NK-92 (cell line): ENCODE measurements around the gene CPVL.

Source experiments
- DNase-seq: peaks from one replicate; lab custom pipeline; 2025; ENCODE audit not compliant: unreplicated experiment; lab: John Stamatoyannopoulos, UW

Gene CPVL

GRCh38 chr7:29053105-29053872, 93.0 kb downstream of the CPVL start:
- DNase-seq = no peak

- DNase-seq = no peak
Observed at GRCh38 chr7:29046978-29047377, 99.4 kb downstream of the CPVL start.

- DNase-seq = no peak
Observed at GRCh38 chr7:29045258-29046086, 100.9 kb downstream of the CPVL start.

- no peak for DNase-seq
Observed at GRCh38 chr7:29044554-29044953, 101.8 kb downstream of the CPVL start.

GRCh38 chr7:29043576-29043975, 102.8 kb downstream of the CPVL start:
- no peak for DNase-seq

- DNase-seq = no peak
Observed at GRCh38 chr7:29042824-29043231, 103.5 kb downstream of the CPVL start.

GRCh38 chr7:29041991-29042390, 104.3 kb downstream of the CPVL start:
- DNase-seq = no peak

- DNase-seq = no peak
Observed at GRCh38 chr7:29040579-29040925, 105.8 kb downstream of the CPVL start.

GRCh38 chr7:29039821-29040578, 106.3 kb downstream of the CPVL start:
- DNase-seq = no peak

- DNase-seq = no peak
Observed at GRCh38 chr7:29038463-29038862, 107.9 kb downstream of the CPVL start.

GRCh38 chr7:29035044-29035740, 111.1 kb downstream of the CPVL start:
- no peak for DNase-seq

GRCh38 chr7:29033584-29033983, 112.8 kb downstream of the CPVL start:
- no peak for DNase-seq

- no peak for DNase-seq
Observed at GRCh38 chr7:29032146-29032545, 114.2 kb downstream of the CPVL start.

- DNase-seq = no peak
Observed at GRCh38 chr7:29030781-29031275, 115.5 kb downstream of the CPVL start.

GRCh38 chr7:29022291-29022988, 123.9 kb downstream of the CPVL start:
- no peak for DNase-seq

GRCh38 chr7:29019896-29020295, 126.4 kb downstream of the CPVL start:
- DNase-seq = no peak

GRCh38 chr7:29019387-29019786, 127.0 kb downstream of the CPVL start:
- no peak for DNase-seq

GRCh38 chr7:29017713-29018112, 128.6 kb downstream of the CPVL start:
- DNase-seq = no peak

GRCh38 chr7:29014725-29015124, 131.6 kb downstream of the CPVL start:
- DNase-seq = no peak

- DNase-seq = no peak
Observed at GRCh38 chr7:29013931-29014330, 132.4 kb downstream of the CPVL start.
